K562 (cell line): ENCODE results near the gene NR3C2. TPM values are rescaled to one million over a fixed set of nuclear protein-coding genes. Genes with fewer than 3 reads are reported as not detected.

Experiments
- ATAC-seq: fragments of 200-7000 bp; cut with Tn5 transposase; 3 replicates; pipeline ENCODE4 v1.9.1; 2020; ENCODE audit warnings: moderate library complexity
- BruUV-seq: library from RNA; stranded (reverse); fragments of 400-500 nt; replicated peaks from 2 replicates; lab custom pipeline; 2021; lab: Mats Ljungman, UMichigan
- CTCF ChIA-PET: fragments of 300-600 bp; formaldehyde crosslinking; extraction: SDS; loops from one replicate; lab custom pipeline; 2021; ENCODE audit warnings: low intra/inter-chr PET ratio; lab: Yijun Ruan, JAX
- POLR2A ChIA-PET: fragments of 300-600, 350-650 bp; sonication (Branson Sonifier 250); formaldehyde crosslinking; extraction: SDS; loops from one replicate; lab custom pipeline; 2021; ENCODE audit warnings: antibody characterized with exemption, inconsistent platforms; lab: Yijun Ruan, JAX
- DNase-seq, 4 experiments: peaks; one replicate each; pipeline versions ENCODE4 v3.0.0 to v3.0.0-alpha.2; 2011 to 2018; ENCODE audit warnings: low spot score in 3 of 4, mixed read lengths in 3 of 4; ENCODE audit errors: extremely low read depth in 1 of 4
- FAIRE-seq: peaks from 2 replicates; lab custom pipeline; 2011; peaks lifted over from hg19 to GRCh38; lab: Jason Lieb, UNC
- H2AFZ ChIP-seq: 2 replicates; pipeline ENCODE4 v1.6.0; 2011; ENCODE audit warnings: low read depth, low read length, control low read depth, inconsistent platforms
- H3K27ac ChIP-seq: fragments of 200-600 bp; 3 replicates; pipeline ENCODE4 v1.8.0; 2011; ENCODE audit warnings: low read depth, mild to moderate bottlenecking, control low read depth, inconsistent platforms, low read length, moderate library complexity, mixed read lengths; ENCODE audit errors: extremely low read depth
- H3K27me3 ChIP-seq, 2 experiments: fragments of 300-600 bp in 1 of 2; 2 replicates in 1 of 2; 3 replicates in 1 of 2; pipeline versions ENCODE4 v1.6.0 to v1.8.0; 2011; ENCODE audit warnings: inconsistent platforms in 2 of 2, low read length in 2 of 2, mild to moderate bottlenecking in 1 of 2, mixed read lengths in 1 of 2, moderate library complexity in 1 of 2; ENCODE audit not compliant: control insufficient read depth in 2 of 2, insufficient read depth in 2 of 2
- H3K36me3 ChIP-seq: fragments of 300-600 bp; 3 replicates; pipeline ENCODE4 v1.8.0; 2011; ENCODE audit warnings: mild to moderate bottlenecking, low read length, inconsistent platforms; ENCODE audit not compliant: control insufficient read depth, insufficient read depth
- H3K4me1 ChIP-seq, 2 experiments: fragments of 200-600 bp in 1 of 2; replicated peaks in 1 of 2; 2 replicates in 1 of 2; 3 replicates in 1 of 2; pipeline versions ENCODE4 v1.5.1 to v1.8.0; 2011; ENCODE audit warnings: inconsistent platforms in 2 of 2, low read length in 2 of 2, mild to moderate bottlenecking in 1 of 2, mixed read lengths in 1 of 2, moderate library complexity in 1 of 2; ENCODE audit not compliant: control insufficient read depth in 2 of 2, insufficient read depth in 2 of 2
- H3K4me2 ChIP-seq: 2 replicates; pipeline ENCODE4 v1.6.1; 2011; ENCODE audit warnings: low read length, control low read depth, inconsistent platforms, mixed read lengths; ENCODE audit not compliant: insufficient read depth
- H3K4me3 ChIP-seq: fragments of 200-600 bp; sonication (generic), shearing (Covaris generic); 2 replicates; pipeline ENCODE4 v1.5.1; 2016; ENCODE audit warnings: control low read depth, inconsistent platforms
- H3K79me2 ChIP-seq: fragments of 200-600 bp; 3 replicates; pipeline ENCODE4 v1.8.0; 2011; ENCODE audit warnings: low read length, inconsistent platforms; ENCODE audit not compliant: control insufficient read depth, insufficient read depth
- H3K9ac ChIP-seq, 2 experiments: 2 replicates each; pipeline versions ENCODE4 v1.6.0 to v1.6.1; 2011; ENCODE audit warnings: low read depth in 2 of 2, low read length in 2 of 2, control low read depth in 1 of 2, inconsistent platforms in 1 of 2, mild to moderate bottlenecking in 1 of 2, mixed read lengths in 1 of 2; ENCODE audit not compliant: insufficient read depth in 1 of 2
- H3K9me1 ChIP-seq: one replicate; pipeline ENCODE4 v1.6.0; 2011; ENCODE audit warnings: inconsistent platforms, mild to moderate bottlenecking, low read length, moderate library complexity; ENCODE audit not compliant: control insufficient read depth, insufficient read depth
- H3K9me3 ChIP-seq: replicated peaks from 2 replicates; pipeline ENCODE4 v1.5.1; 2011; ENCODE audit warnings: low read depth, low read length, inconsistent platforms; ENCODE audit not compliant: control insufficient read depth, insufficient read depth
- H4K20me1 ChIP-seq: replicated peaks from 2 replicates; pipeline ENCODE4 v1.6.1; 2011; ENCODE audit warnings: low read length, inconsistent platforms, mixed read lengths; ENCODE audit not compliant: control insufficient read depth, insufficient read depth
- ARID2 ChIP-seq: fragments of 450-650 bp; IDR thresholded peaks from 2 replicates; pipeline ENCODE4 v1.6.1; 2017; ENCODE audit warnings: antibody characterized with exemption, mild to moderate bottlenecking
- CBFA2T2 ChIP-seq: fragments of 450-650 bp; conservative IDR thresholded peaks from 2 replicates; pipeline ENCODE4 v1.6.1; 2017; ENCODE audit warnings: mild to moderate bottlenecking
- CCNT2 ChIP-seq: IDR thresholded peaks from 2 replicates; pipeline ENCODE4 v1.6.1; 2011; ENCODE audit warnings: borderline replicate concordance, low read depth, mild to moderate bottlenecking, moderate library complexity, mixed read lengths, low read length; ENCODE audit not compliant: insufficient read length; ENCODE audit errors: extremely low read depth
- ELK3 ChIP-seq: fragments of 450-650 bp; formaldehyde crosslinking; IDR thresholded peaks from 2 replicates; pipeline ENCODE4 v1.4.0; 2020; ENCODE audit warnings: mild to moderate bottlenecking
- KLF1 ChIP-seq: fragments of 450-650 bp; IDR thresholded peaks from 2 replicates; pipeline ENCODE4 v1.6.1; 2016; ENCODE audit warnings: missing genetic modification characterization, missing compliant biosample characterization
- LCOR ChIP-seq: sonication (generic); formaldehyde crosslinking; IDR thresholded peaks from 2 replicates; pipeline ENCODE4 v1.8.0; 2022; ENCODE audit warnings: mild to moderate bottlenecking, missing genetic modification reagents
- MIER1 ChIP-seq: fragments of 450-650 bp; IDR thresholded peaks from 2 replicates; pipeline ENCODE4 v1.6.1; 2016; ENCODE audit warnings: antibody characterized with exemption, mild to moderate bottlenecking, low read depth
- MXD1 ChIP-seq: fragments of 250-450 bp; sonication (Bioruptor Pico); IDR thresholded peaks from 2 replicates; pipeline ENCODE4 v1.8.0; 2021; ENCODE audit warnings: borderline replicate concordance, mild to moderate bottlenecking, moderate library complexity; ENCODE audit not compliant: poor library complexity, severe bottlenecking
- NR1H2 ChIP-seq: sonication (generic); formaldehyde crosslinking; IDR thresholded peaks from 2 replicates; pipeline ENCODE4 v1.4.0; 2020; ENCODE audit warnings: mild to moderate bottlenecking, missing genetic modification reagents
- TEAD2 ChIP-seq: fragments of 450-650 bp; IDR thresholded peaks from 2 replicates; pipeline ENCODE4 v1.6.1; 2016; ENCODE audit warnings: missing genetic modification characterization, control low read depth, missing compliant biosample characterization
- ZNF253 ChIP-seq: fragments of 250-450 bp; sonication (Bioruptor Pico); conservative IDR thresholded peaks from 2 replicates; pipeline ENCODE4 v1.6.1; 2021; ENCODE audit warnings: mild to moderate bottlenecking
- WGBS: fragments of 100-300 bp; shearing (Covaris generic); methylation state at CpG from one replicate; pipeline ENCODE4 v1.1.6; 2016; ENCODE audit warnings: low coverage, mixed read lengths; ENCODE audit not compliant: insufficient coverage; ENCODE audit errors: missing lambda C conversion rate; 5-methylcytosine and 5-hydroxymethylcytosine counted together
- in situ Hi-C: fragments of 300-500 bp; cut with MboI; formaldehyde crosslinking; loops from 4 replicates; pipeline ENCODE4 v1.15.0; 2018; ENCODE audit warnings: inconsistent platforms, mixed read lengths
- intact Hi-C: fragments of 100-400 bp; cut with micrococcal nuclease; formaldehyde crosslinking; loops from 2 replicates; pipeline ENCODE4 v1.14.2; 2022
- polyA plus RNA-seq, 8 experiments: library from polyadenylated mRNA; depleted of rRNA in 4 of 8; stranded (reverse) in 5 of 8; unstranded in 3 of 8; fragments of >200 nt; fragmentation: Nextera tagmentation in 2 of 8; fragmentation: Illumina TruSeq in 1 of 8; extraction: Ambion mirVana in 2 of 8; extraction: Trizol in 1 of 8; gene quantifications; 2 replicates each; pipeline versions ENCODE4 v1.2.1 to v1.2.3, GENCODE V29; 2011 to 2014; ENCODE audit warnings: inconsistent platforms in 1 of 8, missing spikeins in 1 of 8
- total RNA-seq, 7 experiments: library from RNA; depleted of rRNA in 6 of 7; stranded (reverse); fragments of >200 nt in 6 of 7; fragmentation: Illumina TruSeq in 2 of 7; extraction: Trizol in 2 of 7; gene quantifications; 2 replicates each; pipeline versions ENCODE4 v1.2.1 to v1.2.3, GENCODE V29; 2011 to 2021; ENCODE audit warnings: low replicate concordance in 1 of 7
- TF ChIP-seq, protein P1 (sequence below): fragments of 250-450 bp; sonication (Bioruptor Pico); IDR thresholded peaks from 2 replicates; pipeline ENCODE4 v1.8.0; 2022; ENCODE audit warnings: moderate library complexity, mild to moderate bottlenecking, inconsistent platforms
- TF ChIP-seq, protein P2 (sequence below): fragments of 450-650 bp; IDR thresholded peaks from 2 replicates; pipeline ENCODE4 v1.6.1; 2014; ENCODE audit warnings: low read depth, mild to moderate bottlenecking, moderate library complexity, borderline replicate concordance

Gene NR3C2
- total and polyA plus RNA-seq, 9 of the 15 experiments (the other 6 are each of a cell fraction or from before 2014, with no cell fraction given): 0.01 to 0.28 (median 0.16) TPM; not detected in 2

- no peaks in the 10 kb centered on the region for H4K20me1 ChIP-seq
- H3K9me1 ChIP-seq: no peaks in the 10 kb centered on the region
- 0% methylated on average over 5 of the region's 5 CpGs for WGBS
- H3K9me3 ChIP-seq: no peaks in the 10 kb centered on the region
- no peaks in the 10 kb centered on the region for H3K79me2 ChIP-seq
- no peak overlapping the region for H3K4me2 ChIP-seq
- no peak overlapping the region for H3K9ac ChIP-seq
- H3K4me1 ChIP-seq: no peaks in the 10 kb centered on the region
- no TSS peak for BruUV-seq
- in situ Hi-C loops: no loop called here
- no peak overlapping the region for H3K4me3 ChIP-seq
- H3K27ac ChIP-seq: no peak overlapping the region
- DNase-seq (no peak), FAIRE-seq (no peak), ATAC-seq (no peak)
- CTCF ChIA-PET: no interaction called here
- intact Hi-C loops: no loop called here
- H2AFZ ChIP-seq: no peak overlapping the region
- POLR2A ChIA-PET: no interaction called here
- TF ChIP-seq CBFA2T2: no peak
- no peak for TF ChIP-seq ARID2
- TF ChIP-seq CCNT2: no peak
- no peak for TF ChIP-seq TEAD2 (tag)
- TF ChIP-seq MIER1: no peak
- TF ChIP-seq, protein P1, sequence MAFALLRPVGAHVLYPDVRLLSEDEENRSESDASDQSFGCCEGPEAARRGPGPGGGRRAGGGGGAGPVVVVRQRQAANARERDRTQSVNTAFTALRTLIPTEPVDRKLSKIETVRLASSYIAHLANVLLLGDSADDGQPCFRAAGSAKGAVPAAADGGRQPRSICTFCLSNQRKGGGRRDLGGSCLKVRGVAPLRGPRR (CRISPR knock-in tag): no peak
- no peak for TF ChIP-seq NR1H2 (CRISPR knock-in tag)
- TF ChIP-seq, protein P2, sequence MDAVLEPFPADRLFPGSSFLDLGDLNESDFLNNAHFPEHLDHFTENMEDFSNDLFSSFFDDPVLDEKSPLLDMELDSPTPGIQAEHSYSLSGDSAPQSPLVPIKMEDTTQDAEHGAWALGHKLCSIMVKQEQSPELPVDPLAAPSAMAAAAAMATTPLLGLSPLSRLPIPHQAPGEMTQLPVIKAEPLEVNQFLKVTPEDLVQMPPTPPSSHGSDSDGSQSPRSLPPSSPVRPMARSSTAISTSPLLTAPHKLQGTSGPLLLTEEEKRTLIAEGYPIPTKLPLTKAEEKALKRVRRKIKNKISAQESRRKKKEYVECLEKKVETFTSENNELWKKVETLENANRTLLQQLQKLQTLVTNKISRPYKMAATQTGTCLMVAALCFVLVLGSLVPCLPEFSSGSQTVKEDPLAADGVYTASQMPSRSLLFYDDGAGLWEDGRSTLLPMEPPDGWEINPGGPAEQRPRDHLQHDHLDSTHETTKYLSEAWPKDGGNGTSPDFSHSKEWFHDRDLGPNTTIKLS: no peak
- TF ChIP-seq ELK3 (CRISPR knock-in tag): no peak
- TF ChIP-seq ZNF253 (CRISPR knock-in tag): no peak
- no peak for TF ChIP-seq LCOR
- no peak for TF ChIP-seq KLF1
- no peak for TF ChIP-seq MXD1 (CRISPR knock-in tag)
- no peaks in the 10 kb centered on the region for H3K36me3 ChIP-seq
- H3K27me3 ChIP-seq: no peaks in the 10 kb centered on the region
Measured at GRCh38 chr4:148227147-148227546, 215.1 kb downstream of the NR3C2 start.
